Brain microvascular endothelial cell (primary cell): ENCODE data around the gene PPM1L.

ENCODE experiments used
- DNase-seq: peaks from one replicate; pipeline ENCODE4 v3.0.0-alpha.2; 2020
- H3K27ac ChIP-seq: fragments of 250-450 bp; sonication (Bioruptor Pico); 2 replicates; pipeline ENCODE4 v1.5.1; 2020; ENCODE audit warnings: mild to moderate bottlenecking, moderate library complexity
- H3K27me3 ChIP-seq: fragments of 250-450 bp; sonication (Bioruptor Pico); replicated peaks from 2 replicates; pipeline ENCODE4 v1.5.1; 2020; ENCODE audit warnings: mild to moderate bottlenecking
- H3K36me3 ChIP-seq: fragments of 250-450 bp; sonication (Bioruptor Pico); replicated peaks from 2 replicates; pipeline ENCODE4 v1.5.1; 2020; ENCODE audit warnings: mild to moderate bottlenecking
- H3K4me3 ChIP-seq: 2 replicates; pipeline ENCODE4 v1.5.1; 2011; ENCODE audit warnings: low read depth, mild to moderate bottlenecking, control low read depth, low read length, moderate library complexity
- CTCF ChIP-seq: IDR thresholded peaks from 2 replicates; pipeline ENCODE4 v1.5.1; 2011; ENCODE audit warnings: low read depth, mild to moderate bottlenecking, moderate library complexity, low read length, control low read depth, inconsistent platforms; ENCODE audit errors: missing control alignments
- in situ Hi-C: cut with HindIII; loops from 2 replicates; pipeline ENCODE4 v1.10.0; 2017; ENCODE audit warnings: low sequenced_read_pairs, low pct_ligation_motif_present

PPM1L gene

GRCh38 chr3:160924776-160925175 lies 168.7 kb downstream of the PPM1L start:
- no peak overlapping the region for H3K27ac ChIP-seq
- no peak overlapping the region for H3K4me3 ChIP-seq
- TF ChIP-seq CTCF, result no peak
- H3K27me3 ChIP-seq, result no peaks in the 10 kb centered on the region
- in situ Hi-C loops, result loop anchor here (25.0 kb wide), 1 partner anchor 237 kb away; the partner anchor contains the start of gene ARL14
- no peaks in the 10 kb centered on the region for H3K36me3 ChIP-seq
- DNase-seq, result no peak

- Histone ChIP-seq H3K36me3 (no peaks in the 10 kb centered on the region), H3K4me3 (no peak overlapping the region), H3K27ac (no peak overlapping the region), H3K27me3 (no peaks in the 10 kb centered on the region)
- in situ Hi-C loops, result loop anchor here (25.0 kb wide), 1 partner anchor 240 kb away; the partner anchor contains the start of gene ARL14
- TF ChIP-seq CTCF, result no peak
- DNase-seq, result no peak
Measured at GRCh38 chr3:160927620-160928019, 171.6 kb downstream of the PPM1L start.

- no peak for DNase-seq
- peak; percentile 40 for TF ChIP-seq CTCF
- in situ Hi-C loops, result loop anchor here (25.0 kb wide), 1 partner anchor 241 kb away; the partner anchor contains the start of gene ARL14
Measured at GRCh38 chr3:160928183-160928726, 172.2 kb downstream of the PPM1L start.

GRCh38 chr3:160929595-160929994 lies 173.6 kb downstream of the PPM1L start:
- peak; percentile 57 for TF ChIP-seq CTCF
- Histone ChIP-seq H3K36me3 (no peaks in the 10 kb centered on the region), H3K27me3 (no peaks in the 10 kb centered on the region), H3K4me3 (no peak overlapping the region), H3K27ac (no peak overlapping the region)
- in situ Hi-C loops, result loop anchor here (25.0 kb wide), 1 partner anchor 242 kb away; the partner anchor contains the start of gene ARL14
- DNase-seq, result peak; percentile 28

More at GRCh38 chr3:160928183-160928726, 172.2 kb downstream of the PPM1L start:
- Histone ChIP-seq H3K36me3 (no peaks in the 10 kb centered on the region), H3K4me3 (no peak overlapping the region), H3K27me3 (no peaks in the 10 kb centered on the region), H3K27ac (no peak overlapping the region)

- DNase-seq, result no peak
- TF ChIP-seq CTCF, result no peak
- Histone ChIP-seq H3K27me3 (no peaks in the 10 kb centered on the region), H3K4me3 (no peak overlapping the region), H3K27ac (no peak overlapping the region), H3K36me3 (no peaks in the 10 kb centered on the region)
- in situ Hi-C loops, result loop anchor here (25.0 kb wide), 1 partner anchor 244 kb away; the partner anchor contains the start of gene ARL14
Measured at GRCh38 chr3:160931474-160931873, 175.4 kb downstream of the PPM1L start.
